GM18870 (cell line): ENCODE data around the gene ACOX3.
"Not testable (repeated sequence)": the region's sequence is repeated elsewhere in the genome, so short reads cannot be mapped to it uniquely, and the experiment has no call there.

Experiments used
- ATAC-seq: cut with Tn5 transposase; IDR thresholded peaks from one replicate; pipeline ENCODE4 v1.9.1; 2021; ENCODE audit warnings: moderate library complexity; ENCODE audit not compliant: unreplicated experiment

The ACOX3 gene

GRCh38 chr4:8407756-8408155, 32.8 kb downstream of the ACOX3 start:
- ATAC-seq = no peak

- no peak for ATAC-seq
Measured at GRCh38 chr4:8407316-8407715, 33.2 kb downstream of the ACOX3 start.

GRCh38 chr4:8406887-8407286, 33.6 kb downstream of the ACOX3 start:
- not testable (repeated sequence) for ATAC-seq

- no peak for ATAC-seq
Measured at GRCh38 chr4:8405516-8405875, 35.0 kb downstream of the ACOX3 start.

GRCh38 chr4:8404791-8405515, 35.6 kb downstream of the ACOX3 start:
- no peak for ATAC-seq

- no peak for ATAC-seq
Measured at GRCh38 chr4:8403976-8404375, 36.5 kb downstream of the ACOX3 start.

- ATAC-seq = no peak
Measured at GRCh38 chr4:8403173-8403753, 37.3 kb downstream of the ACOX3 start.

GRCh38 chr4:8402640-8403039, 37.9 kb downstream of the ACOX3 start:
- no peak for ATAC-seq

GRCh38 chr4:8402181-8402597, 38.3 kb downstream of the ACOX3 start:
- no peak for ATAC-seq

- no peak for ATAC-seq
Measured at GRCh38 chr4:8401665-8402064, 38.9 kb downstream of the ACOX3 start.

- no peak for ATAC-seq
Measured at GRCh38 chr4:8400632-8401325, 39.7 kb downstream of the ACOX3 start.

- ATAC-seq = no peak
Measured at GRCh38 chr4:8399298-8399697, 41.2 kb downstream of the ACOX3 start.

- no peak for ATAC-seq
Measured at GRCh38 chr4:8398347-8398746, 42.2 kb downstream of the ACOX3 start.

GRCh38 chr4:8396762-8397406, 43.6 kb downstream of the ACOX3 start:
- no peak for ATAC-seq

GRCh38 chr4:8395504-8396296, 44.8 kb downstream of the ACOX3 start:
- no peak for ATAC-seq

- ATAC-seq = no peak
Measured at GRCh38 chr4:8394806-8395205, 45.7 kb downstream of the ACOX3 start.

- ATAC-seq = no peak
Measured at GRCh38 chr4:8394061-8394519, 46.4 kb downstream of the ACOX3 start.

- no peak for ATAC-seq
Measured at GRCh38 chr4:8393593-8394038, 46.9 kb downstream of the ACOX3 start.

- ATAC-seq = no peak
Measured at GRCh38 chr4:8392591-8393190, 47.8 kb downstream of the ACOX3 start.

- no peak for ATAC-seq
Measured at GRCh38 chr4:8391972-8392371, 48.6 kb downstream of the ACOX3 start.
